ENCODE results near the gene ARHGEF33. TPM values are rescaled to one million over a fixed set of nuclear protein-coding genes. Genes with fewer than 3 reads are reported as not detected.
A peak's percentile ranks its signal among the peaks of the same experiment; 100 is the strongest.

Gene ARHGEF33
- 0.30 TPM for total RNA-seq (2021; ENCODE audit: unreplicated experiment)
- not detected in 2 replicates for polyA plus RNA-seq (2012)
- percentile 12 among the genes with signal in this experiment for Bru-seq, nascent RNA
- percentile 32 among the genes with signal in this experiment for BruChase-seq, experiment 1, labeled RNA remaining after a 6-hour chase
- percentile 30 among the genes with signal in this experiment for BruChase-seq, experiment 2, labeled RNA remaining after a 2-hour chase
- long read RNA-seq = 0 reads

DNA sequence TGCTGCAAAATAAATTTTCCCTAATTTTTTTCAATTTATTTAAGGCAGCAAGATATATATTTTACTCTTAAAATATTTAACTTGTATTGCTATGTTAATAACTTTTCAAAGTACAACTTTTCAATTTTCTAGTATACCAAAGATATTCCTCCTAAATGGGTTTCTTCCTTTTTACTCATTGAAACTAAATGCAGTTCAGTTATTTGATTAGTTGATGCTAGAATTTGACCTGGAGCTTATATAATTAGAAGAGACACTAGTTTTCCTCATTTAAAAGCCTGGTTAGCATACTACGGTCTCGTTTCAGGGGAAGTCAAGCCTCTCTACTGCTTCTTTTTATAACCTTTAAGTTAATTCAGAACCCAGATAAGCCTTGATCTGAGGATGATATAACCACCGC lies at the start of gene ARHGEF33:
ARHGEF33 (plus strand) TSS at position 301 of the 400 bp plus-strand sequence. CDS start 29,573 bp downstream, outside the sequence.
- H3K4me2 ChIP-seq (ENCODE audit: low read length) = no peak within 1 kb of the TSS
- no peaks in the 10 kb centered on the region for H3K36me3 ChIP-seq (ENCODE audit: control insufficient read depth in 1 of 2, insufficient read depth in 2 of 2, low read length in 2 of 2)
- TF ChIP-seq EGR1 (IDR thresholded peaks at IDR 0.05; ENCODE audit: low read depth) (no peak), POLR2AphosphoS5 (IDR thresholded peaks at IDR 0.05; ENCODE audit: low read depth, low read length) (no peak)
- CTCF ChIA-PET = no interaction called here
- no peaks in the 10 kb centered on the region for H3K9me2 ChIP-seq (ENCODE audit: insufficient read depth)
- POLR2A ChIA-PET = no interaction called here
- no peak within 1 kb of the TSS for H3K9ac ChIP-seq (ENCODE audit: low read length)
- no peaks in the 10 kb centered on the region for H4K20me1 ChIP-seq (ENCODE audit: insufficient read depth)
- H3K9me3 ChIP-seq (ENCODE audit: control insufficient read depth in 1 of 2, insufficient read depth in 1 of 2, low read depth in 1 of 2, low read length in 2 of 2) = no peaks in the 10 kb centered on the region
- H3K79me2 ChIP-seq (ENCODE audit: insufficient read depth, low read length) = no peaks in the 10 kb centered on the region
- no peak for DNase-seq (ENCODE audit: low read depth, low spot score)
- no peaks in the 10 kb centered on the region for H3K27me3 ChIP-seq (ENCODE audit: insufficient read depth, low read length)
- RAD21 ChIA-PET (ENCODE audit: low non-redundant PET in 1 of 2, low total read pairs in 2 of 2, uncharacterized antibody in 2 of 2, unreplicated experiment in 2 of 2) = no interaction called here
- H2AFZ ChIP-seq (ENCODE audit: low read depth, low read length, poor library complexity, severe bottlenecking) = no peak within 1 kb of the TSS
- 0 out of 4 replicates have a peak, but pooled peaks cover 0 to 4% of the 10 kb centered on the region in 2 experiments for H3K4me1 ChIP-seq (ENCODE audit: control insufficient read depth in 1 of 2, insufficient read depth in 2 of 2, low read length in 2 of 2)
- ATAC-seq = no peak
- BruUV-seq (replicated peaks) = no TSS peak
- intact Hi-C loops (cut with micrococcal nuclease) = no loop called here
- no peak within 1 kb of the TSS for H3K27ac ChIP-seq (ENCODE audit: low read depth, low read length)
- H3K4me3 ChIP-seq (replicated peaks in 1 of 2; ENCODE audit: low read depth in 1 of 2, low read length in 2 of 2) = no peak within 1 kb of the TSS

GRCh38 chr2:38850045-38850444 lies 39.6 kb upstream of the ARHGEF33 start:
- intact Hi-C loops (cut with micrococcal nuclease) = no loop called here
- no peaks in the 10 kb centered on the region for H3K9me2 ChIP-seq (ENCODE audit: insufficient read depth)
- H3K4me2 ChIP-seq (ENCODE audit: low read length) = no peak overlapping the region
- DNase-seq (ENCODE audit: low read depth, low spot score) = no peak
- no peak overlapping the region for H3K27ac ChIP-seq (ENCODE audit: low read depth, low read length)
- RAD21 ChIA-PET (ENCODE audit: low non-redundant PET in 1 of 2, low total read pairs in 2 of 2, uncharacterized antibody in 2 of 2, unreplicated experiment in 2 of 2) = no interaction called here
- BruUV-seq (replicated peaks) = no TSS peak
- no peaks in the 10 kb centered on the region for H3K4me1 ChIP-seq (ENCODE audit: control insufficient read depth in 1 of 2, insufficient read depth in 2 of 2, low read length in 2 of 2)
- H2AFZ ChIP-seq (ENCODE audit: low read depth, low read length, poor library complexity, severe bottlenecking) = no peak overlapping the region
- no peak overlapping the region for H3K9ac ChIP-seq (ENCODE audit: low read length)
- H4K20me1 ChIP-seq (ENCODE audit: insufficient read depth) = no peaks in the 10 kb centered on the region
- H3K79me2 ChIP-seq (ENCODE audit: insufficient read depth, low read length) = no peaks in the 10 kb centered on the region
- H3K4me3 ChIP-seq (replicated peaks in 1 of 2; ENCODE audit: low read depth in 1 of 2, low read length in 2 of 2) = no peak overlapping the region
- H3K9me3 ChIP-seq (ENCODE audit: control insufficient read depth in 1 of 2, insufficient read depth in 1 of 2, low read depth in 1 of 2, low read length in 2 of 2) = no peaks in the 10 kb centered on the region
- H3K36me3 ChIP-seq (ENCODE audit: control insufficient read depth in 1 of 2, insufficient read depth in 2 of 2, low read length in 2 of 2) = peaks cover 9 to 14% of the 10 kb centered on the region in 2 experiments
- POLR2A ChIA-PET = interaction anchor here (0.6 kb wide), 1 partner anchor 17 kb away, joined by 4 read pairs; no protein-coding TSS in a partner anchor
- CTCF ChIA-PET = no interaction called here
- ATAC-seq = no peak
- H3K27me3 ChIP-seq (ENCODE audit: insufficient read depth, low read length) = no peaks in the 10 kb centered on the region
- TF ChIP-seq SRF (IDR thresholded peaks at IDR 0.05; ENCODE audit: low read depth) (no peak), POLR2AphosphoS5 (IDR thresholded peaks at IDR 0.05; ENCODE audit: low read depth, low read length) (no peak), ATF3 (IDR thresholded peaks at IDR 0.05) (no peak), ELF1 (IDR thresholded peaks at IDR 0.05; ENCODE audit: borderline replicate concordance, low read depth) (no peak), RAD21 (IDR thresholded peaks at IDR 0.05; ENCODE audit: low read depth) (no peak), JUND (IDR thresholded peaks at IDR 0.05) (no peak)
- TF ChIP-seq, protein P1, sequence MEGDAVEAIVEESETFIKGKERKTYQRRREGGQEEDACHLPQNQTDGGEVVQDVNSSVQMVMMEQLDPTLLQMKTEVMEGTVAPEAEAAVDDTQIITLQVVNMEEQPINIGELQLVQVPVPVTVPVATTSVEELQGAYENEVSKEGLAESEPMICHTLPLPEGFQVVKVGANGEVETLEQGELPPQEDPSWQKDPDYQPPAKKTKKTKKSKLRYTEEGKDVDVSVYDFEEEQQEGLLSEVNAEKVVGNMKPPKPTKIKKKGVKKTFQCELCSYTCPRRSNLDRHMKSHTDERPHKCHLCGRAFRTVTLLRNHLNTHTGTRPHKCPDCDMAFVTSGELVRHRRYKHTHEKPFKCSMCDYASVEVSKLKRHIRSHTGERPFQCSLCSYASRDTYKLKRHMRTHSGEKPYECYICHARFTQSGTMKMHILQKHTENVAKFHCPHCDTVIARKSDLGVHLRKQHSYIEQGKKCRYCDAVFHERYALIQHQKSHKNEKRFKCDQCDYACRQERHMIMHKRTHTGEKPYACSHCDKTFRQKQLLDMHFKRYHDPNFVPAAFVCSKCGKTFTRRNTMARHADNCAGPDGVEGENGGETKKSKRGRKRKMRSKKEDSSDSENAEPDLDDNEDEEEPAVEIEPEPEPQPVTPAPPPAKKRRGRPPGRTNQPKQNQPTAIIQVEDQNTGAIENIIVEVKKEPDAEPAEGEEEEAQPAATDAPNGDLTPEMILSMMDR (IDR thresholded peaks at IDR 0.05 in 2 of 3, conservative IDR thresholded peaks at IDR 0.05 in 1 of 3; ENCODE audit: borderline replicate concordance in 1 of 3, insufficient read depth in 1 of 3, low read depth in 2 of 3, low read length in 2 of 3) = no peak
- TF ChIP-seq, protein P2, sequence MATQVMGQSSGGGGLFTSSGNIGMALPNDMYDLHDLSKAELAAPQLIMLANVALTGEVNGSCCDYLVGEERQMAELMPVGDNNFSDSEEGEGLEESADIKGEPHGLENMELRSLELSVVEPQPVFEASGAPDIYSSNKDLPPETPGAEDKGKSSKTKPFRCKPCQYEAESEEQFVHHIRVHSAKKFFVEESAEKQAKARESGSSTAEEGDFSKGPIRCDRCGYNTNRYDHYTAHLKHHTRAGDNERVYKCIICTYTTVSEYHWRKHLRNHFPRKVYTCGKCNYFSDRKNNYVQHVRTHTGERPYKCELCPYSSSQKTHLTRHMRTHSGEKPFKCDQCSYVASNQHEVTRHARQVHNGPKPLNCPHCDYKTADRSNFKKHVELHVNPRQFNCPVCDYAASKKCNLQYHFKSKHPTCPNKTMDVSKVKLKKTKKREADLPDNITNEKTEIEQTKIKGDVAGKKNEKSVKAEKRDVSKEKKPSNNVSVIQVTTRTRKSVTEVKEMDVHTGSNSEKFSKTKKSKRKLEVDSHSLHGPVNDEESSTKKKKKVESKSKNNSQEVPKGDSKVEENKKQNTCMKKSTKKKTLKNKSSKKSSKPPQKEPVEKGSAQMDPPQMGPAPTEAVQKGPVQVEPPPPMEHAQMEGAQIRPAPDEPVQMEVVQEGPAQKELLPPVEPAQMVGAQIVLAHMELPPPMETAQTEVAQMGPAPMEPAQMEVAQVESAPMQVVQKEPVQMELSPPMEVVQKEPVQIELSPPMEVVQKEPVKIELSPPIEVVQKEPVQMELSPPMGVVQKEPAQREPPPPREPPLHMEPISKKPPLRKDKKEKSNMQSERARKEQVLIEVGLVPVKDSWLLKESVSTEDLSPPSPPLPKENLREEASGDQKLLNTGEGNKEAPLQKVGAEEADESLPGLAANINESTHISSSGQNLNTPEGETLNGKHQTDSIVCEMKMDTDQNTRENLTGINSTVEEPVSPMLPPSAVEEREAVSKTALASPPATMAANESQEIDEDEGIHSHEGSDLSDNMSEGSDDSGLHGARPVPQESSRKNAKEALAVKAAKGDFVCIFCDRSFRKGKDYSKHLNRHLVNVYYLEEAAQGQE (IDR thresholded peaks at IDR 0.05; ENCODE audit: low read depth) = no peak
- TF ChIP-seq, protein P3, sequence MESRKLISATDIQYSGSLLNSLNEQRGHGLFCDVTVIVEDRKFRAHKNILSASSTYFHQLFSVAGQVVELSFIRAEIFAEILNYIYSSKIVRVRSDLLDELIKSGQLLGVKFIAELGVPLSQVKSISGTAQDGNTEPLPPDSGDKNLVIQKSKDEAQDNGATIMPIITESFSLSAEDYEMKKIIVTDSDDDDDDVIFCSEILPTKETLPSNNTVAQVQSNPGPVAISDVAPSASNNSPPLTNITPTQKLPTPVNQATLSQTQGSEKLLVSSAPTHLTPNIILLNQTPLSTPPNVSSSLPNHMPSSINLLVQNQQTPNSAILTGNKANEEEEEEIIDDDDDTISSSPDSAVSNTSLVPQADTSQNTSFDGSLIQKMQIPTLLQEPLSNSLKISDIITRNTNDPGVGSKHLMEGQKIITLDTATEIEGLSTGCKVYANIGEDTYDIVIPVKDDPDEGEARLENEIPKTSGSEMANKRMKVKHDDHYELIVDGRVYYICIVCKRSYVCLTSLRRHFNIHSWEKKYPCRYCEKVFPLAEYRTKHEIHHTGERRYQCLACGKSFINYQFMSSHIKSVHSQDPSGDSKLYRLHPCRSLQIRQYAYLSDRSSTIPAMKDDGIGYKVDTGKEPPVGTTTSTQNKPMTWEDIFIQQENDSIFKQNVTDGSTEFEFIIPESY (IDR thresholded peaks at IDR 0.05; ENCODE audit: extremely low read depth, insufficient replicate concordance, low read length) = no peak
- TF ChIP-seq, protein P4, sequence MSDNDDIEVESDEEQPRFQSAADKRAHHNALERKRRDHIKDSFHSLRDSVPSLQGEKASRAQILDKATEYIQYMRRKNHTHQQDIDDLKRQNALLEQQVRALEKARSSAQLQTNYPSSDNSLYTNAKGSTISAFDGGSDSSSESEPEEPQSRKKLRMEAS (IDR thresholded peaks at IDR 0.05) = no peak

Data from HCT116 (cell line).